Activated CD4-positive, alpha-beta T cell treated with anti-CD3 and anti-CD28 coated beads, Interleukin-2, amount 10 ng/mL, durations not matched to agents 24 days and 14 days (primary cell): ENCODE measurements around the gene ANO2. TPM values are rescaled to one million over a fixed set of nuclear protein-coding genes. Genes with fewer than 3 reads are reported as not detected.

Experiments
- DNase-seq: peaks from one replicate; pipeline ENCODE4 v3.0.0; 2022
- H3K27ac Mint-ChIP-seq: one replicate; pipeline ENCODE4 v1.8.0; 2022; ENCODE audit warnings: mild to moderate bottlenecking, mixed read lengths
- H3K27me3 Mint-ChIP-seq: one replicate; pipeline ENCODE4 v1.8.0; 2022; ENCODE audit warnings: mixed read lengths
- H3K36me3 Mint-ChIP-seq: one replicate; pipeline ENCODE4 v1.8.0; 2022; ENCODE audit warnings: low read depth, mild to moderate bottlenecking, mixed read lengths
- H3K4me1 Mint-ChIP-seq: one replicate; pipeline ENCODE4 v1.8.0; 2021; ENCODE audit warnings: mixed read lengths
- H3K4me3 Mint-ChIP-seq: one replicate; pipeline ENCODE4 v1.8.0; 2022; ENCODE audit warnings: mild to moderate bottlenecking, moderate library complexity, mixed read lengths
- H3K9me3 Mint-ChIP-seq: one replicate; pipeline ENCODE4 v1.8.0; 2021; ENCODE audit warnings: mixed read lengths
- intact Hi-C: fragments of 100-400 bp; cut with micrococcal nuclease; formaldehyde crosslinking; loops from one replicate; pipeline ENCODE4 v1.15.1; 2023
- total RNA-seq: library from RNA; stranded (reverse); gene quantifications from 2 replicates; pipeline ENCODE4 v1.2.3, GENCODE V29; 2022

ANO2 gene
- total RNA-seq, 1 donor from 2014 or later: not detected

DNA sequence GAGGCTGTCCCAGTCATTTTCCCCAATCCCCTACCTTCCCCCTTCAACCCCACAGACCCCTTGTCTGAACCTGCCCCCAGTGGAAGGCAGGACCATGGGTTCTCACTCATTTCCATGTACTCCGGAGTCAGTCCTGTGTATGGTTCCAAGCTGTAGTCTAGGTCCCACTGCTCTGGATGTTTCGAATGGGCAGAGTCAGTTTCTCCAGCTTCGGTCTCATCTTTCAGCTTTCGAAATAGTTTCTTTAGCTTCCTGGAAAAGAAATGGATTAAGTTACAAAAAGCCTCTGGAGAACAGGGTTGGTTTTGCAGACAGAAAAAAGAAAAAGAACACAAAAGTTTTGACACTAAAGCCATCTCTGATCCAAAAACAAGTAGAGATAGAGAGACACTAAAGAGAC is 345.7 kb downstream of the ANO2 start:
- no peaks in the 10 kb centered on the region for H3K4me1 Mint-ChIP-seq
- H3K27me3 Mint-ChIP-seq: no peaks in the 10 kb centered on the region
- no peak overlapping the region for H3K4me3 Mint-ChIP-seq
- no peak for DNase-seq
- no peak overlapping the region for H3K27ac Mint-ChIP-seq
- H3K36me3 Mint-ChIP-seq: no peaks in the 10 kb centered on the region
- H3K9me3 Mint-ChIP-seq: no peaks in the 10 kb centered on the region
- intact Hi-C loops: no loop called here

DNA sequence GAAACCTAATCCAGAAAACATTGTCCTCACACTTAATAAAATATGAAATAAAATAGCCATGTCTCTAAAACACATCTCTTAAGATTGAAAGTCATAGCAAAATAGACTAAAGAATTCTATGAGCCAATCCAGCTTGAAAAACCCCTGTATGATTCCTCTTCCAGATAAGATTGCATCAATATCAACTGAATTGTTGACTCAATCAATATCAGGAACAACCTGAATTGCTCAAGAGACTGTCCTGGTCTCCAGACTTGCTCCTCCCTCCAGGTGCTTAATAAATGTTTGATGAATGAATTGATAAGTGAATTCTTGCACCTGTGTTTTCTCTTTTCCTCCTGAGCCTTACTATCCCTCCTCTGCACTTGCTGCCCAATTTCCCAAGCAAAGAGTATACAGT is 351.1 kb downstream of the ANO2 start:
- H3K4me3 Mint-ChIP-seq: no peak overlapping the region

DNA sequence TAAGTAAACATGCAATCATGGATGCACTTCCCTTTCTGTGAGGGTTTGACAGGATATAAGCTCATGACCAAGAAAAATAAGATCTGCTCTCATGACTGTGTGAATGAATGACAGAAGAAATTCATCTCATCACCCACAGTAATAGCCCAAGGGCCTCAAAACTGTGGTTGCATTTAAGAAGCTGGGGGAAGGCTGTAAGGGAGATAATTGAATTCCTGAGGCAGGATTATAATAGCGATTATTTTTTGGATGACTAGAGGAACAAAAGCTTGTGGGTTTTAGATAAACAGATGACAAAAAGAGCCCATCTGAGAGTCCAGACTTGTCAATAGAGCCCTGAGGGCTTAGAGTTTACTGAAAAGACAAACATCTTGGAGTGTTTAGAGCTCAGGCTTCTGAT is 352.0 kb downstream of the ANO2 start:
- no peaks in the 10 kb centered on the region for H3K4me1 Mint-ChIP-seq
- intact Hi-C loops: no loop called here
- DNase-seq: no peak
- H3K36me3 Mint-ChIP-seq: no peaks in the 10 kb centered on the region
- H3K4me3 Mint-ChIP-seq: no peak overlapping the region
- no peaks in the 10 kb centered on the region for H3K9me3 Mint-ChIP-seq
- no peaks in the 10 kb centered on the region for H3K27me3 Mint-ChIP-seq
- H3K27ac Mint-ChIP-seq: no peak overlapping the region

More for the DNA sequence above, 351.1 kb downstream of the ANO2 start:
- Mint-ChIP-seq H3K27me3 (no peaks in the 10 kb centered on the region), H3K9me3 (no peaks in the 10 kb centered on the region), H3K4me1 (no peaks in the 10 kb centered on the region), H3K36me3 (no peaks in the 10 kb centered on the region), H3K27ac (no peak overlapping the region)
- intact Hi-C loops: no loop called here
- DNase-seq: no peak

GRCh38 chr12:5592310-5592709 is 352.7 kb downstream of the ANO2 start:
- intact Hi-C loops: no loop called here
- no peak for DNase-seq
- Mint-ChIP-seq H3K36me3 (no peaks in the 10 kb centered on the region), H3K4me3 (no peak overlapping the region), H3K4me1 (no peaks in the 10 kb centered on the region), H3K27me3 (no peaks in the 10 kb centered on the region), H3K27ac (no peak overlapping the region), H3K9me3 (no peaks in the 10 kb centered on the region)

- no peaks in the 10 kb centered on the region for H3K9me3 Mint-ChIP-seq
- H3K4me1 Mint-ChIP-seq: no peaks in the 10 kb centered on the region
- no peaks in the 10 kb centered on the region for H3K36me3 Mint-ChIP-seq
- no peak overlapping the region for H3K27ac Mint-ChIP-seq
- intact Hi-C loops: no loop called here
- no peaks in the 10 kb centered on the region for H3K27me3 Mint-ChIP-seq
- no peak for DNase-seq
- H3K4me3 Mint-ChIP-seq: no peak overlapping the region
Observed at GRCh38 chr12:5590316-5590715, 354.7 kb downstream of the ANO2 start.

- no peaks in the 10 kb centered on the region for H3K4me1 Mint-ChIP-seq
- no peaks in the 10 kb centered on the region for H3K36me3 Mint-ChIP-seq
- no peaks in the 10 kb centered on the region for H3K9me3 Mint-ChIP-seq
- DNase-seq: no peak
- intact Hi-C loops: no loop called here
- no peaks in the 10 kb centered on the region for H3K27me3 Mint-ChIP-seq
- H3K27ac Mint-ChIP-seq: no peak overlapping the region
- no peak overlapping the region for H3K4me3 Mint-ChIP-seq
Observed at GRCh38 chr12:5589054-5589453, 356.0 kb downstream of the ANO2 start.

- no peaks in the 10 kb centered on the region for H3K4me1 Mint-ChIP-seq
- intact Hi-C loops: no loop called here
- H3K4me3 Mint-ChIP-seq: no peak overlapping the region
- DNase-seq: no peak
- H3K36me3 Mint-ChIP-seq: no peaks in the 10 kb centered on the region
- no peaks in the 10 kb centered on the region for H3K9me3 Mint-ChIP-seq
- H3K27me3 Mint-ChIP-seq: no peaks in the 10 kb centered on the region
- no peak overlapping the region for H3K27ac Mint-ChIP-seq
Observed at GRCh38 chr12:5588591-5588990, 356.5 kb downstream of the ANO2 start.

DNA sequence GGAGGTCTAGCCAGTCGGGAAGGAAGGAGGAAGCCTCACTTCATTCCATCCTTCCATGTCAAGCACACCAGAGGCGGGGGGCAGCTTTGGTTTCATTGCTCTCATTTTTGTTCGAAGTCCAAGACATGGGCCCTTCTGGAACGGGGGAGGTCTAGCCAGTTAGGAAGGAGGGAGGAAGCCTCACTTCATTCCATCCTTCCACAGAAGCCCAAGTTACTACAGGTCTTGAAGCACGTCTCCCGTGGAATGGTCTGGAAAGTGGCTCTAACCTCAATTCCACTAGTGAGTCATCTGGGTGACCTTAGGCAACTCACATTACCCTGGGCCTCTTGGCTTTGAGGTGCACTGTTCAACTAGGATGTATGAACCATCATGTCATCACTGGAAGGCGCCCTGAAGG is 356.9 kb downstream of the ANO2 start:
- Mint-ChIP-seq H3K9me3 (no peaks in the 10 kb centered on the region), H3K27me3 (no peaks in the 10 kb centered on the region), H3K4me1 (no peaks in the 10 kb centered on the region), H3K27ac (no peak overlapping the region), H3K4me3 (no peak overlapping the region), H3K36me3 (no peaks in the 10 kb centered on the region)
- intact Hi-C loops: no loop called here
- no peak for DNase-seq

GRCh38 chr12:5587711-5588121 is 357.3 kb downstream of the ANO2 start:
- no peaks in the 10 kb centered on the region for H3K4me1 Mint-ChIP-seq
- no peak for DNase-seq
- no peaks in the 10 kb centered on the region for H3K9me3 Mint-ChIP-seq
- no peak overlapping the region for H3K27ac Mint-ChIP-seq
- H3K4me3 Mint-ChIP-seq: no peak overlapping the region
- no peaks in the 10 kb centered on the region for H3K36me3 Mint-ChIP-seq
- no peaks in the 10 kb centered on the region for H3K27me3 Mint-ChIP-seq
- intact Hi-C loops: no loop called here

DNA sequence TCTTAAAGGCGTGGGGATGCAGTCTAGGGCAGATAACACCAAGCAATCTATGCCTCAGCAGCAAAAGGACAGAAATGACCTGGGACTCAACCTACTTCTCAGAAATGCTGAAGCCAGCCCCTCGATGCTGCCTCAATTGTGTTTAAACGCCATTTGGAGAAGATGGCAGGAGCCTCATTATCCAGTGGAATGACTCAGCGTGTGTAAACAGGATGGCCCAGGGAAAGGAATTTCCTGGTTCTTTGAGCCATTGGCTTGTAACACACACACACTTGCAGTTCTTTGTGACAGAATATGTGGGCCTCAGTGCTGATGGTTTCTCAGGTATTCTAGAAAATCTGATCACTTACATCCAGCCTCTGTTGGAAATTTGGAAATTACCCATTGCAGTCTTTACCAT is 358.9 kb downstream of the ANO2 start:
- intact Hi-C loops: no loop called here
- Mint-ChIP-seq H3K27ac (no peak overlapping the region), H3K27me3 (no peaks in the 10 kb centered on the region), H3K4me3 (no peak overlapping the region), H3K4me1 (no peaks in the 10 kb centered on the region), H3K36me3 (no peaks in the 10 kb centered on the region), H3K9me3 (no peaks in the 10 kb centered on the region)
- no peak for DNase-seq

DNA sequence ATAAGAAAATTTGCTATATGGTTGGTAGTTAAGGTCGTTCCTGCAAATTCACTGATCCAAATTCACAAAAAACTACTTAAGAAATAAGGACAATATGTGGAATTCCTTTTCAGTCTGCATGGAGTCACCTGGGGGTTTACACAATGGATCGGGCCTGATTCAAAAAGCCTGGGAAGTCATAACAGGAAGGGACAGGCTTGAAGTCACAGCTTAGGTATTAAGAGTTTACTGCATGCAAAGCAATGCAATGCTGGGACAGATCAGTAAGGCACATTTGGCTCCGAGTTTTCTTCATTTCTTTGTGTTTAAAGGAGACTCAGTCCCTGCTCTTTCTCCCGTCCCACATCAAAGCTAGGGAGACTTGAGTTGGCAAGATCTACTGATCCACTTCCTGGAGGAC is 359.9 kb downstream of the ANO2 start:
- intact Hi-C loops: no loop called here
- Mint-ChIP-seq H3K36me3 (no peaks in the 10 kb centered on the region), H3K4me1 (no peaks in the 10 kb centered on the region), H3K4me3 (no peak overlapping the region), H3K9me3 (no peaks in the 10 kb centered on the region), H3K27me3 (peaks cover 1% of the 10 kb centered on the region), H3K27ac (no peak overlapping the region)
- DNase-seq: no peak

DNA sequence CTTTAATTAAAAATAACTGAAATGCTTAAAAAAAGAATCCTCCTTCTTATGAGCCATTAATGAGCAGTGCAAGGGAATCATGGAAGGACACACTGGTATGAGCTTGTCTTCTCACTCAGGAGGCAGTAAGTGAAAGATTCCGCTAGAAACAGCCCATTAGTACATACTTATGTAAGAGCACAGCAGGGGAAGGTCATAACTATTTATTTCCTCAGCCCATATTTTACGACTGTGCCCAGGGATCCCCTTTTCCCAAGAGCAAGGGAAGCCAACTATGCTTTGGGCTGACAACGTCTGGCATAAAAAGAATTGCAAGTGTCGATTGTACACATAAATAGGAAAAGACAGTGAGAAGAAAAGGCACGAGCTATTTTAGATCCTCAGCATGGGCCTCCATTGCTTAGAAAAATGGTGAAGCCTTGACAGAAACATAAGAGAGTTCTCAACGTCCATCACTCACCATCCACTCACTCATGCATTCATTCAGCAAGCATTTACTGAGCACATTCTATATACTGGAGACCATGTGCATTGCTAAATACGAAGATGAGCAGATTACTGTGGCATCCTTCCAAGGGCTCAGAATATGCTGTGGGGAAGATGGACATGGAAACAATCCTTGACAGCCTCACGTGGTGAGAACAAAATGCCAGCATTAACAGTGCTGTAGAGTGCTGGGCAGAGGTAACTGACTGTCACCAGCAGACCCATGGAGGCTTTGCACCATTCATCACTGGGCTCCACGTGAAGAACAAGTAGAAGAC is 360.5 kb downstream of the ANO2 start:
- Mint-ChIP-seq H3K9me3 (no peaks in the 10 kb centered on the region), H3K4me1 (no peaks in the 10 kb centered on the region), H3K36me3 (no peaks in the 10 kb centered on the region), H3K4me3 (no peak overlapping the region), H3K27me3 (peaks cover 4% of the 10 kb centered on the region), H3K27ac (no peak overlapping the region)
- no peak for DNase-seq
- intact Hi-C loops: no loop called here

GRCh38 chr12:5582541-5582940 is 362.5 kb downstream of the ANO2 start:
- H3K4me3 Mint-ChIP-seq: no peak overlapping the region
- no peak overlapping the region for H3K27ac Mint-ChIP-seq
- H3K9me3 Mint-ChIP-seq: no peaks in the 10 kb centered on the region
- H3K4me1 Mint-ChIP-seq: no peaks in the 10 kb centered on the region
- no peaks in the 10 kb centered on the region for H3K36me3 Mint-ChIP-seq
- no peak for DNase-seq
- intact Hi-C loops: no loop called here
- H3K27me3 Mint-ChIP-seq: peaks cover 5% of the 10 kb centered on the region

- Mint-ChIP-seq H3K36me3 (no peaks in the 10 kb centered on the region), H3K27ac (no peak overlapping the region), H3K9me3 (no peaks in the 10 kb centered on the region), H3K4me3 (no peak overlapping the region), H3K27me3 (peaks cover 5% of the 10 kb centered on the region), H3K4me1 (no peaks in the 10 kb centered on the region)
- intact Hi-C loops: no loop called here
- DNase-seq: no peak
Observed at GRCh38 chr12:5582018-5582417, 363.0 kb downstream of the ANO2 start.

DNA sequence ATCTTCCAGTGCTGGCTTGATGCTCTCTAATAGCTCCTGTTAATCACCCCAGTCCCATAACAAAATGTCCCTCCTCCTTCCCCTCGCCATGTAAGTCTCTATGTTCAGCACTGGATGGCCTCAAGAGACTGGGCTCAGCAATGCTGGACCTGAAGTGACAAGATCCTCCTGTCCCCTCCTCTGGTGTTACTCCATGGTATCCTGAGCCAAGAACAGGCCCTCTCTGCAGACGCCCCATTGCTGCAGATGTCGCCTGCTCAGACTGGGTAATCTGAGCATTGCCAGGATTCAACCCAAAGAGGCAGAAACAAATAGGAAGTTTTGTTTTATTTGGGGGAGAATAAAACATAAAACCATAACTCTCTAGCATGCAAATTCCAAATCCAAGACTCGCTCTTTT is 363.4 kb downstream of the ANO2 start:
- no peaks in the 10 kb centered on the region for H3K36me3 Mint-ChIP-seq
- H3K27ac Mint-ChIP-seq: no peak overlapping the region
- H3K27me3 Mint-ChIP-seq: peaks cover 5% of the 10 kb centered on the region
- DNase-seq: no peak
- H3K9me3 Mint-ChIP-seq: no peaks in the 10 kb centered on the region
- no peaks in the 10 kb centered on the region for H3K4me1 Mint-ChIP-seq
- intact Hi-C loops: no loop called here
- no peak overlapping the region for H3K4me3 Mint-ChIP-seq
